A673 (cell line): ENCODE data around the gene ST6GALNAC3.

Experiments used
- EZH2 ChIP-seq: fragments of 200-600 bp; sonication (generic); IDR thresholded peaks from 2 replicates; pipeline ENCODE4 v1.6.1; 2017; ENCODE audit warnings: borderline replicate concordance, low read depth, mild to moderate bottlenecking, mixed read lengths, antibody characterized with exemption, low read length; ENCODE audit not compliant: poor library complexity, severe bottlenecking
- TF ChIP-seq, protein P1 (sequence below): fragments of 300-800, 200-600 bp; sonication (generic); conservative IDR thresholded peaks from 2 replicates; pipeline ENCODE4 v1.5.1; 2017; ENCODE audit warnings: low read depth, mild to moderate bottlenecking, antibody characterized with exemption, low read length, moderate library complexity, mixed read lengths

DNA sequence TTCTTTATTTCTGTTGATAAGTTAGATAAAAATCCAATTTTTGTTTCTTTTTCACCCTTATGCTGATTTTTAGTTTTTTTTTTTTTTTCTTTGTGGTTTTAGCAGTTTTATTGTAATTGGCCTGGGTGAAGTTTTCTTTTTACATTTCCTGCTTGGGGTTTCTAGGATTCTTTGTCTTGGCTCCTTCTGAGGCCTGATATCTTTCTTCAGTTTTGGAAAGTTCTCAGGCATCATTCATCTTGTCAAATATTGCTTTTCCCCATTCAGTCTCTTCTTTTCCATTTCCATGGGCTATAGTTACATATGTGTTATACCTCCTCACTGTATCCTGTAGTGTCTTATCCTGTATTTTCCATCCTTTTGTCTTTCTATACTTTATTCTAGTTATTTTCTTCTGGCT, 28.5 kb downstream of the ST6GALNAC3 start:
- TF ChIP-seq, protein P1, sequence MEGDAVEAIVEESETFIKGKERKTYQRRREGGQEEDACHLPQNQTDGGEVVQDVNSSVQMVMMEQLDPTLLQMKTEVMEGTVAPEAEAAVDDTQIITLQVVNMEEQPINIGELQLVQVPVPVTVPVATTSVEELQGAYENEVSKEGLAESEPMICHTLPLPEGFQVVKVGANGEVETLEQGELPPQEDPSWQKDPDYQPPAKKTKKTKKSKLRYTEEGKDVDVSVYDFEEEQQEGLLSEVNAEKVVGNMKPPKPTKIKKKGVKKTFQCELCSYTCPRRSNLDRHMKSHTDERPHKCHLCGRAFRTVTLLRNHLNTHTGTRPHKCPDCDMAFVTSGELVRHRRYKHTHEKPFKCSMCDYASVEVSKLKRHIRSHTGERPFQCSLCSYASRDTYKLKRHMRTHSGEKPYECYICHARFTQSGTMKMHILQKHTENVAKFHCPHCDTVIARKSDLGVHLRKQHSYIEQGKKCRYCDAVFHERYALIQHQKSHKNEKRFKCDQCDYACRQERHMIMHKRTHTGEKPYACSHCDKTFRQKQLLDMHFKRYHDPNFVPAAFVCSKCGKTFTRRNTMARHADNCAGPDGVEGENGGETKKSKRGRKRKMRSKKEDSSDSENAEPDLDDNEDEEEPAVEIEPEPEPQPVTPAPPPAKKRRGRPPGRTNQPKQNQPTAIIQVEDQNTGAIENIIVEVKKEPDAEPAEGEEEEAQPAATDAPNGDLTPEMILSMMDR: no peak
- TF ChIP-seq EZH2: no peak
